Fibroblast of the aortic adventitia (primary cell): ENCODE data around the gene FRRS1L. TPM values are rescaled to one million over a fixed set of nuclear protein-coding genes. Genes with fewer than 3 reads are reported as not detected.

Experiments used
- DNase-seq: peaks from one replicate; pipeline ENCODE4 v3.0.0-alpha.2; 2010; ENCODE audit warnings: low read depth
- H3K4me3 ChIP-seq: 2 replicates; pipeline ENCODE4 v1.5.1; 2011; ENCODE audit warnings: low read depth, mild to moderate bottlenecking, control low read depth, low read length, moderate library complexity
- total RNA-seq: library from RNA; depleted of rRNA; stranded (reverse); fragments of >200 nt; gene quantifications from 2 replicates; pipeline ENCODE4 v1.2.3, GENCODE V29; 2012; ENCODE audit warnings: low replicate concordance
- TF ChIP-seq, protein P1 (sequence below): IDR thresholded peaks from 2 replicates; pipeline ENCODE4 v1.5.1; 2011; ENCODE audit warnings: mild to moderate bottlenecking, low read length, control low read depth, inconsistent platforms; ENCODE audit not compliant: insufficient read depth

Gene FRRS1L, protein sequence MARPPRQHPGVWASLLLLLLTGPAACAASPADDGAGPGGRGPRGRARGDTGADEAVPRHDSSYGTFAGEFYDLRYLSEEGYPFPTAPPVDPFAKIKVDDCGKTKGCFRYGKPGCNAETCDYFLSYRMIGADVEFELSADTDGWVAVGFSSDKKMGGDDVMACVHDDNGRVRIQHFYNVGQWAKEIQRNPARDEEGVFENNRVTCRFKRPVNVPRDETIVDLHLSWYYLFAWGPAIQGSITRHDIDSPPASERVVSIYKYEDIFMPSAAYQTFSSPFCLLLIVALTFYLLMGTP
- 0.08 and 0.18 TPM in 2 replicates for total RNA-seq

DNA sequence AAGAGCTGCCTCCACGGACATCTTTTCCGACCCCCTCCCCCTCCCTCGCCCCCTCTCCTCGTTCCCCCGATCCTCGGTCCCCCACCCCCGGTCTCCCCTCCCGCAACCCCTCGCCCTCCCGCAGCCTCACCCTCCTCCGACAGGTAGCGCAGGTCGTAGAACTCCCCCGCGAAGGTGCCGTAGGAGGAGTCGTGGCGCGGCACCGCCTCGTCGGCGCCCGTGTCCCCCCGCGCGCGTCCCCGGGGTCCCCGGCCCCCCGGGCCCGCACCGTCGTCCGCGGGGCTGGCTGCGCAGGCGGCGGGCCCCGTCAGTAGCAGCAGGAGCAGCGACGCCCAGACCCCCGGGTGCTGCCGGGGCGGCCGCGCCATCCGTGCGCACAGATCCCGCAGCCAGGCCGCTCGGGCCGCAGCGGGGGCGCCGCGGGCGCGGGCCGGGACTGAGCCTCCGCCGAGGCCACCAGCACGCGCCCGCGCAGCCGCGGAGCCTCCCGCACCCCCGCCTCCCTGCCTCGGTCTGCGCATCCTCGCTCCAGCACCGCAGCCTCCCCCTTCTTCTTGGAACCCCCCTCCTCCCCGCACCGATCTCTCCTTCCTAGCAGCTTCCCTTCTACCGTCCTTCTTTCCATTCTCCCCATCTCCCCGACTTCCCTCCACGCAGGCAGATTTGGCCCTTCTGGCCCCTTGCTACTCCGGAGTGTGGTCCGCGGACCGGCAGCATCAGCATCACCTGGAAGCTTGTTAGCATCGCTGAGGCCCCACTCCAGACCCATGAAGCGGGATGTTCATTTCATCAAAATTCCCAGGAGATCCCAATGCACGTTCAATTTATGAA lies at the start of gene FRRS1L:
Gene FRRS1L, minus strand, starts transcription at position 479 of the 831 bp plus-strand sequence. Its CDS starts 111 bp downstream, at position 368.
- TF ChIP-seq, protein P1, sequence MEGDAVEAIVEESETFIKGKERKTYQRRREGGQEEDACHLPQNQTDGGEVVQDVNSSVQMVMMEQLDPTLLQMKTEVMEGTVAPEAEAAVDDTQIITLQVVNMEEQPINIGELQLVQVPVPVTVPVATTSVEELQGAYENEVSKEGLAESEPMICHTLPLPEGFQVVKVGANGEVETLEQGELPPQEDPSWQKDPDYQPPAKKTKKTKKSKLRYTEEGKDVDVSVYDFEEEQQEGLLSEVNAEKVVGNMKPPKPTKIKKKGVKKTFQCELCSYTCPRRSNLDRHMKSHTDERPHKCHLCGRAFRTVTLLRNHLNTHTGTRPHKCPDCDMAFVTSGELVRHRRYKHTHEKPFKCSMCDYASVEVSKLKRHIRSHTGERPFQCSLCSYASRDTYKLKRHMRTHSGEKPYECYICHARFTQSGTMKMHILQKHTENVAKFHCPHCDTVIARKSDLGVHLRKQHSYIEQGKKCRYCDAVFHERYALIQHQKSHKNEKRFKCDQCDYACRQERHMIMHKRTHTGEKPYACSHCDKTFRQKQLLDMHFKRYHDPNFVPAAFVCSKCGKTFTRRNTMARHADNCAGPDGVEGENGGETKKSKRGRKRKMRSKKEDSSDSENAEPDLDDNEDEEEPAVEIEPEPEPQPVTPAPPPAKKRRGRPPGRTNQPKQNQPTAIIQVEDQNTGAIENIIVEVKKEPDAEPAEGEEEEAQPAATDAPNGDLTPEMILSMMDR, result no peak
- peak within 1 kb of the TSS; percentile 17 for H3K4me3 ChIP-seq

DNA sequence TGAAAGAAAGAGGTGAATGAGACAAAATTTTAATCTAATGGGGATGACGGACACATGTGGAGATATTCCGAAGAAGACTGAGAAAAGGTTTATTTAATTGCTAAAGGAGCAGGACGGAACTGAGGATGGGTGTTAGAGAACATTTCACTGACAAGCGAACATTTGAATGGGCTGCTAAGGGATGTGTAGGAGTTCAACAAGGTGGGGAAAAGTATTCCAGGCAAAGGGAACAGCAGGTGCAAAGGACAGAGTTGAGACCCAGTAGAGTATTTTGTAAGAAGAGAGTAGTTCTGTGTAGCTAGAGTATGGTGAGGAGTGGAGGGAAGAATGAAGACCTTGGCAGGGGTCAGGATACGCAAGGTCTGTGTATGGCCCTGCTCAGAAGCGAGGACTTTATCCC lies 47.4 kb upstream of the FRRS1L start:
- TF ChIP-seq, protein P1, result no peak
- H3K4me3 ChIP-seq, result no peak overlapping the region

More for the DNA sequence above, at the start of gene FRRS1L:
- DNase-seq, result no peak

DNA sequence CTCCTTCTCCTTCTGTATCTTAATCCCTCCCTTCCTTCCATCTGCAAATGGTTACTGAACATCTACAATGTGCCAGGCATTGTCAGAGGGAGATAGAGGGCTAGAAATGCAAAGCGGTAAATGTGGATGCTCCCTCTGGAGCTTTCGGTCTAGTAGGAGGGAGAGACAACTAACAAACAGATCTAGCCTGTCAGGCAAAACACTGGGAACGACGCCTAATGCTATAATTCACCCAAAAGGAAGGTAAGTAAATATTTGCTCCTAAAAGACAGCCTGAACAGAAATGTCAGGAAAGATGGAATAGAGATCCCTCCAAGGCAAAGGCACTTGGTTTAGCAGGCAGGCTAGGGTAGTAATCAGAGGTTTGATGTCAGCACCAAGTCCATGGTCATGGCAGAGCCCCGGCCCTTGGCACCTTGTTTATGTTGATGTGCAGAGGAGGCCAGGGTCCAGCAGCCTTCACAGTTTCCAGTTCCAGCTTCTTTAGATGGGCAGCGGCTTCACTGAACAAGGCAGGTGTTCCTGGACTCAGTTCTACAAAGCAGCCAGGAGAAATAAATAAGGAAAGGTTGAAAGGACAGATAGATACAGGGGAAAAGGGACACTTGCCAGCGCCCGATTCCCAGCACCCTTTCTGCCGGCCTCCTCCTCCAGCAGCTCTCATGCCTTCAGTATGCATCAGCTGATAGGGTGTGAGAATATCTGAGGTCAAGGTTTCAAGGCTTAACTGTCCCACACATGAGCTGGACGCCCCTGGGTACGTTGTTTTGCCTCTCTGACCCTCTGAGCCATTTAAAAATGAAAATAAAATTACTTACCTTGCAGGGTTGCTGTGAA lies 46.5 kb upstream of the FRRS1L start:
- H3K4me3 ChIP-seq, result no peak overlapping the region
- DNase-seq, result no peak
- TF ChIP-seq, protein P1, result no peak

More for the DNA sequence above, 47.4 kb upstream of the FRRS1L start:
- DNase-seq, result no peak

DNA sequence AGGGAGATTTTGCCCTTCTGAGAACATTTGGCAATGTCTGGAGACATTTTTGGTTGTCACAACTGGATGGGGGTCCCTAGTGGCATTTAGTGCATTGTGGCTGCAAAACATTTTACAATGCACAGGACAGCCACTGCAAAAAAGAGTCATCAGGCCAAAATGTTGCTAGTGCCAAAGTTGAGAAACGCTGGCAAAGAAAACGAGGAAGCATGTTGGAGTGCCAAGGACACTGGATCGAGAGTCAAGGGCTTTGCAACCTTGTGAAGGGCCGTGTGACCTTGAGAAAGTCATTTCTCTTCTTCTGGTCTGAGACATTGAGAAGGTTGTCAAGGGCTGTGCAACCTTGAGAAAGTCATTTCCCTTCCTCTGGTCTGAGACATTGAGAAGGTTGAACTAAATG lies 45.7 kb upstream of the FRRS1L start:
- no peak for DNase-seq
- H3K4me3 ChIP-seq, result no peak overlapping the region
- TF ChIP-seq, protein P1, result no peak

DNA sequence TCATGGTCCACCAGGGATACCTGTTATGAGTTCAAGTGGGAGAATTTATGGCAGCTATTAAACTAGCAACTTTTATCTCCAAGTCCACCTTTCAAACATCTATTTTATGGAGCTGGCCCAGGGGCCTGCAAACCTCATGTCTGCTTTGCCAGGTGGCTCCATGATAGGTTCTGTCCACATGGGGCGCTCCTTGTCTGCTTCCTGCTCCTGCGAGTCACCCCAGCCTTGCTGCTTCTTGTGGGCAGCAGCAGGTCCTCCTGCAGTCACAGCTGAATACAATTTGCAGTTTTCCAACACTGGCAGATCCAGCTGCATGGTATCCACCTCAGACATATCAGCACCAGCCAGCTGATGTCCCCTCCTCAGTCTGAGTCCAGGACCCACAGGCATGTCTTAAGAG lies 39.6 kb upstream of the FRRS1L start:
- H3K4me3 ChIP-seq, result no peak overlapping the region
- DNase-seq, result no peak
- TF ChIP-seq, protein P1, result no peak

DNA sequence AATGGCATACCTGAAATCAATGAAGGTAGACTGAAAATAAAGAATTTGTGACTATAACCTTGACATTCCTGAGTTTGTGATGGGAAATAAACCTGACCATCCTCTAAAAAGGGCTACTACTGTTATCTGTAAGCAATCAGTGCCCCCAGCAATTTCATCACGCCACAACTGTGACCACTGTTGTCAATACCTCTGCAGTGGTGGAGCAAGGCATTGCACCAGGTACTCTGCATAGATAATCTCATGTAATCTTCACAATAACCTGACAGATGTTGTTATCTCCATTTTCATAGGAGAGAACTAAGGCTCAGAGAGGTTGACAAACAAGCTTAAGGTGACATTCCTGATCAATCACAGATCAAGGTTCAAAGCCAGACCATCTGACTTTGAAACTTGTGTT lies 38.5 kb upstream of the FRRS1L start:
- no peak for DNase-seq
- no peak overlapping the region for H3K4me3 ChIP-seq
- TF ChIP-seq, protein P1, result no peak
